ENCODE data around the gene NFATC3. TPM values are rescaled to one million over a fixed set of nuclear protein-coding genes. Genes with fewer than 3 reads are reported as not detected.

The NFATC3 gene
- total RNA-seq, 4 donors from 2014 or later: 39.5 to 54.5 (median 45.6) TPM

- DNase-seq (ENCODE audit: low spot score) (no peak), ATAC-seq (ENCODE audit: low FRiP score) (no peak)
- TF ChIP-seq CTCF (IDR thresholded peaks at IDR 0.05): no peak
Measured at GRCh38 chr16:68066763-68067162, 18.4 kb upstream of the NFATC3 start.

GRCh38 chr16:68068926-68069325 lies 16.2 kb upstream of the NFATC3 start:
- TF ChIP-seq CTCF (IDR thresholded peaks at IDR 0.05): no peak
- DNase-seq (ENCODE audit: low spot score) (no peak), ATAC-seq (ENCODE audit: low FRiP score) (no peak)

- no peak for TF ChIP-seq CTCF (IDR thresholded peaks at IDR 0.05)
- ATAC-seq (ENCODE audit: low FRiP score): no peak
- DNase-seq (ENCODE audit: low spot score): no peak
Measured at GRCh38 chr16:68069511-68070248, 15.5 kb upstream of the NFATC3 start.

- DNase-seq (ENCODE audit: low spot score) (no peak), ATAC-seq (ENCODE audit: low FRiP score) (no peak)
Measured at GRCh38 chr16:68070249-68070730, 14.9 kb upstream of the NFATC3 start.

GRCh38 chr16:68070806-68071517 lies 14.2 kb upstream of the NFATC3 start:
- TF ChIP-seq CTCF (IDR thresholded peaks at IDR 0.05): no peak
- no peak for DNase-seq (ENCODE audit: low spot score)
- ATAC-seq (ENCODE audit: low FRiP score): no peak

More at GRCh38 chr16:68070249-68070730, 14.9 kb upstream of the NFATC3 start:
- TF ChIP-seq CTCF (IDR thresholded peaks at IDR 0.05): no peak

- ATAC-seq (ENCODE audit: low FRiP score): no peak
- TF ChIP-seq CTCF (IDR thresholded peaks at IDR 0.05): no peak
- DNase-seq (ENCODE audit: low spot score): no peak
Measured at GRCh38 chr16:68071518-68071901, 13.7 kb upstream of the NFATC3 start.

Measured in omental fat pad (tissue), 4 donors.